Measurements from ENCODE around the gene REEP6.

Gene REEP6

DNA sequence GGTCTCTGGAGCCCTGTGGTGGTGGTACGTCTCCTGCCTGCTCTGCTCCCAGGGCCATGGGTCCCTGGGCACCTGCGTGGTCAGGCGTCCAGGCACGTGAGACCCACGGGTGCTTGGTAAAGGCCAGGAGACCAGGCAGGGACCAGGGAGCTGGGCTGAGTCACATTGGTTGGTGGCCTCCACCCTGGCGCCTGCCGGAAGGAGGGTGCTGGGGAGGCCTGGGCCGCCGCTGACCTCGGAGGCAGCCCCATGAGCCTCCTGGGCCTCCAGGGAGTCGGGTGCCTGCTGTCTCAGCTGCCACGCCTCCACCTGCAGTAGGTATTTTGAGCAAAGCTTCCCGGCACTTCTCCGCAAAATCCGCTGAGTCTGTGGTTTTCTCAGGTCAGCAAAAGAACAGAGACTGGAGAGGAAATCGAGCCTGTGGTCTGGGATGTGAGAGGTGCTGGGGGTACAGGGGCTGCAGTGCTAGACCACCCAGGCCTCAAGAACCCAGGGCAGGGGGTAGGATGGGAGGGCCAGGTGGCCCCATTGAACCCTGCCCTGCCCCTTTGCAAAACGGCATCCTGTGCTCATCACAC is 29.3 kb downstream of the REEP6 start:
- TF ChIP-seq SIN3A (IDR thresholded peaks at IDR 0.05; ENCODE audit: borderline replicate concordance, insufficient read depth, low read length) (no peak), TAF1 (IDR thresholded peaks at IDR 0.05; ENCODE audit: borderline replicate concordance, insufficient read depth, low read length) (no peak), REST (IDR thresholded peaks at IDR 0.05; ENCODE audit: insufficient read depth in 1 of 2, low read depth in 2 of 2, low read length in 2 of 2) (no peak), FOXP2 (optimal IDR thresholded peaks at IDR 0.05; ENCODE audit: borderline replicate concordance, extremely low read depth, extremely low read length, insufficient read depth) (no peak), POLR2AphosphoS5 (IDR thresholded peaks at IDR 0.05; ENCODE audit: low read depth, low read length) (no peak)

GRCh38 chr19:1521636-1522035 is 30.7 kb downstream of the REEP6 start:
- no peak for TF ChIP-seq SIN3A (IDR thresholded peaks at IDR 0.05; ENCODE audit: borderline replicate concordance, insufficient read depth, low read length)
- no peak for TF ChIP-seq TAF1 (IDR thresholded peaks at IDR 0.05; ENCODE audit: borderline replicate concordance, insufficient read depth, low read length)
- no peak for TF ChIP-seq POLR2AphosphoS5 (IDR thresholded peaks at IDR 0.05; ENCODE audit: low read depth, low read length)
- no peak for TF ChIP-seq FOXP2 (optimal IDR thresholded peaks at IDR 0.05; ENCODE audit: borderline replicate concordance, extremely low read depth, extremely low read length, insufficient read depth)
- no peak for TF ChIP-seq REST (IDR thresholded peaks at IDR 0.05; ENCODE audit: insufficient read depth in 1 of 2, low read depth in 2 of 2, low read length in 2 of 2)

- no peak for TF ChIP-seq POLR2AphosphoS5 (IDR thresholded peaks at IDR 0.05; ENCODE audit: low read depth, low read length)
- TF ChIP-seq REST (IDR thresholded peaks at IDR 0.05; ENCODE audit: insufficient read depth in 1 of 2, low read depth in 2 of 2, low read length in 2 of 2), result no peak
- TF ChIP-seq SIN3A (IDR thresholded peaks at IDR 0.05; ENCODE audit: borderline replicate concordance, insufficient read depth, low read length), result no peak
- TF ChIP-seq TAF1 (IDR thresholded peaks at IDR 0.05; ENCODE audit: borderline replicate concordance, insufficient read depth, low read length), result no peak
- no peak for TF ChIP-seq FOXP2 (optimal IDR thresholded peaks at IDR 0.05; ENCODE audit: borderline replicate concordance, extremely low read depth, extremely low read length, insufficient read depth)
These were observed 31.1 kb downstream of the REEP6 start for GRCh38 chr19:1522061-1522460.

DNA sequence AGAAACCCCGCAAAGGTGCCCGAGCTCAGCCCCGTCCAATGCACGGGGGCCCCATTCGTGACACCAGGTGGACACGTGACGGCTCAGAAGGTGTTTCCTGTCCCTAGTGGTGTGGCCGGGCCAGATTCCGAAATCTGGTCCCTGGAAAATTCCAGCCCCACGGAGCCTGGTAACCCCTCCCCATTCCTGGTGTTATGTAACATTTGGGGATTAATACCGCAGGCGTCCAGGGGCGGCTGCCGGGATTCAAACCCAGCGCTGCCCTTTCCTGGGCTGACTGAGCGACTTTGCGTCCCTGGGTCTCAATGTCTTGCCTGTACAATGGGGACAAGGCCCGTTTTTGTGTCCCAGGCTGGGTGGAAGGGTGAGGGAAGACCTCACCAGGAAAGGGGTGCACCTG is 31.9 kb downstream of the REEP6 start:
- TF ChIP-seq REST (IDR thresholded peaks at IDR 0.05; ENCODE audit: insufficient read depth in 1 of 2, low read depth in 2 of 2, low read length in 2 of 2), result no peak
- no peak for TF ChIP-seq TAF1 (IDR thresholded peaks at IDR 0.05; ENCODE audit: borderline replicate concordance, insufficient read depth, low read length)
- no peak for TF ChIP-seq POLR2AphosphoS5 (IDR thresholded peaks at IDR 0.05; ENCODE audit: low read depth, low read length)
- no peak for TF ChIP-seq FOXP2 (optimal IDR thresholded peaks at IDR 0.05; ENCODE audit: borderline replicate concordance, extremely low read depth, extremely low read length, insufficient read depth)
